HTR-8/SVneo (cell line): ENCODE measurements around the gene OR5AP2.
"Not testable (repeated sequence)": the region's sequence is repeated elsewhere in the genome, so short reads cannot be mapped to it uniquely, and the experiment has no call there.

ENCODE experiments used
- DNase-seq: peaks from one replicate; pipeline ENCODE4 v3.0.0; 2011; ENCODE audit warnings: low spot score, mixed read lengths; ENCODE audit not compliant: insufficient read length
- FAIRE-seq: peaks from 2 replicates; lab custom pipeline; 2011; peaks lifted over from hg19 to GRCh38; lab: Jason Lieb, UNC

Gene OR5AP2

GRCh38 chr11:56642339-56642738 lies at the start of gene OR5AP2:
OR5AP2 (minus strand) TSS chr11:56642439; CDS start chr11:56642439, 0 bp downstream.
- no peak for FAIRE-seq
- DNase-seq = no peak

- peak; percentile 67 for FAIRE-seq
- not testable (repeated sequence) for DNase-seq
These were observed 48.9 kb upstream of the OR5AP2 start for GRCh38 chr11:56691179-56691578.

- DNase-seq = no peak
- no peak for FAIRE-seq
These were observed 46.4 kb upstream of the OR5AP2 start for GRCh38 chr11:56688554-56689100.

- DNase-seq = no peak
- FAIRE-seq = no peak
These were observed 28.7 kb upstream of the OR5AP2 start for GRCh38 chr11:56670984-56671383.

- DNase-seq = no peak
- FAIRE-seq = no peak
These were observed 21.1 kb upstream of the OR5AP2 start, which contains the start of gene OR5AR1 for GRCh38 chr11:56663386-56663785. OR5AR1 (plus strand) TSS chr11:56663686; CDS start chr11:56663686, 0 bp downstream.

GRCh38 chr11:56659755-56660154 lies 17.5 kb upstream of the OR5AP2 start:
- FAIRE-seq (no peak), DNase-seq (no peak)

GRCh38 chr11:56637500-56637899 lies 4.7 kb downstream of the OR5AP2 start:
- FAIRE-seq (no peak), DNase-seq (no peak)

- no peak for DNase-seq
- no peak for FAIRE-seq
These were observed 5.4 kb downstream of the OR5AP2 start for GRCh38 chr11:56636861-56637260.

GRCh38 chr11:56632329-56632728 lies 9.9 kb downstream of the OR5AP2 start:
- FAIRE-seq (no peak), DNase-seq (no peak)

- no peak for DNase-seq
- no peak for FAIRE-seq
These were observed 16.3 kb downstream of the OR5AP2 start for GRCh38 chr11:56625946-56626345.

- peak; percentile 12 for DNase-seq
- no peak for FAIRE-seq
These were observed 17.6 kb downstream of the OR5AP2 start for GRCh38 chr11:56624661-56625110.

- no peak for FAIRE-seq
- DNase-seq = no peak
These were observed 31.1 kb downstream of the OR5AP2 start for GRCh38 chr11:56611174-56611573.

- DNase-seq, FAIRE-seq: not testable (repeated sequence)
These were observed 50.0 kb downstream of the OR5AP2 start for GRCh38 chr11:56592088-56592717.
